ENCODE data around the gene TIAM1.

Gene TIAM1

GRCh38 chr21:31354604-31355443 is 10.8 kb upstream of the TIAM1 start:
- peak; percentile 83 to 88 for DNase-seq

DNA sequence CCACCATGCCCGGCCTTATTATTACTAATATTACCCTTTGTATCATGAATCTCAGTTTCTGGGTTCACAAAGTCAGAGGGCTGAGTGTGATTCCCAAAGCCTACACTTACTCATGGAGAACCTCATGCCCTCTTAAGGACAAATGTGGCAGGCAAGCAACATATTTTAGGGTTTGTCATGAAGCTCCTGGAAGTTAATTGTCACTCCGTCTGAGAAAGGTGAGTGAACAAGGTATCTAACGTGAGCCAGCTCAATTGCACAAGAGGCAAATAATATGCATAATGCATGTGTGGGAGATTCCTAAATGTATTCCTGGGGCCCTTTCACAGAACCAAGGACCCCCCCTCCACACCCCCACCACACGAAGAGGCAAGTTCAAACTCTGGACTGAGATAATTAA is 10.1 kb upstream of the TIAM1 start:
- DNase-seq: no peak

DNA sequence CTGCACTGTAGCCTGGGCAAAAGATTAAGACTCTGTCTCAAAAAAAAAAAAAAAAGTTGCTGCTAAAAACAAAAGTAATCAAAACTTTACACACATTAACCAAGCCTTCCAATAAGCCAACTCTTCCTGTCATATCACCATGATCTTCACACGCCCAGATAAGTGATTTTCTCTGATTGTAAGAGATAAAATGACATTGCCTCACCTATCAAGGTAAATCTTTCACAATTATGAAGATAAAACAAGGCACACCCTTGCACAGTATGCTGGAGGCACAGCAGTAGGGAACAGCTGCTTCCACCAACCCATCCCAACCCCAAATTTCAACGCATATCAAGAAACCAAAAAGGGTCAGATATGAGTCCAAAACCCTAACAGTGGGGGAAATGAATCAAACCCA is 8.8 kb upstream of the TIAM1 start:
- DNase-seq: peak in 1 of 2 donors; percentile 44

- no peak for DNase-seq
Observed at GRCh38 chr21:31351960-31352359, 7.9 kb upstream of the TIAM1 start.

DNA sequence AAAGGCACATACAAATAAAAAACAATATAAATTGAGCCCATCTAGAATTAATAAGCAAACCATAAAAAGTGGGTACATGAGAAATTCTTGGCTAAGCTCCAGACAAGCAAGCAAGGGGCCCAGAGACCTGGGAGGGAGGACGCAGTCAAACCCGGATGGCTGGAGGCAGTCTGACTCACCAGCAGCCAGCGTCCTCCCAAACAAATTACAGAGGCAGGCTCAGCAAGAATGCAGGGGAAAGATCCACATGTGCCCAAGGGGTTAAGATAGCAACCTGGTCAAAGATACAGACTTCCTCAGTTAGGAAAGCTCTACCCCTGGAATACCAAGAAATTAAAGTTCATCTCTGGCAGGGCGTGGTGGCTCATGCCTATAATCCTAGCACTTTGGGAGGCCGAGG is 7.4 kb upstream of the TIAM1 start:
- DNase-seq: no peak

- DNase-seq: no peak
Observed at GRCh38 chr21:31349208-31349607, 5.1 kb upstream of the TIAM1 start.

DNA sequence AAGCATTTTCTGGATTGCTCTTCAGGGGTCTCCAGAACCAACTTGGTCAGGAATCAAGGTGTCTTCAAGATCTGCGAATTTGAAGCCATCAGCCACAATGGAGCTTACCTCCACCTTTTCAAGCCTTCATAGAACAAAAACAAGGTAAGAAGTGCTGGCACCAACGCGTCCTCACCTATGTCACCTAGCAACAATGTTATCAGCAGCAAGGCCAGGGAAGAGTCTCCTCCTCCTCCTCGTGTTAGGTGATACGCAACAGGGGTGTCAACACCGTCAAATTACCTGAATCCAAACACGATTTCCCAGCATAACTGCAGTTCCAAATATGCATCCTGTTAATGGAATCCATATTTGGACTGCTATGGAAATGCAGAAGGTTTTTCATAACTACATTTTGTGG is 4.1 kb upstream of the TIAM1 start:
- DNase-seq: no peak

DNA sequence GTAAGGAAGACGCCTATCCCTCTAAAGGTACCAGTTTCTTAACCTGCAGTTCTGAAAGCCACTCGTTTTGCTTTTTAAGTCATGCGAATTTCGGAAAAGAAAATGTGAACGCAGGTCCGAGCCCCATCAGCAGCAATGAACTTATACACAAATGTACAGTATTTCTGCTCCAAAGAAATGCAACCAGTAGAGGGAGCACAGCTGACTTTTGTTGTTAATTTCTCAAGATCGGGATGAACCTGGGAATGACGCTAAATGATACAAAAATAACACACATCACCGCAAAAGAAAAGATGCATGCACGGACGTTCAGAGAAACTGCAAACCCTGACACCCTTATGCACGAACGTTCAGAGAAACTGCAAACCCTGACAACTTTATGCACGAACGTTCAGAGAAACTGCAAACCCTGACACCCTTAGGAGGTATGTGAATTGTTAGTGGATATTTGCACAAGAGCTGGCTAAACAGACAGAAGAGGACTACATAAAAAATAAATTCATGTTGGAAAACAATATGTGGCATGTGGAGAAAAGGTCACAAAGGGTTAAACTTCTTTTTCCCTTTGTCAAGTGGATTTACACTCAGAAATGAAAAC is 3.5 kb upstream of the TIAM1 start:
- DNase-seq: no peak

- no peak for DNase-seq
Observed at GRCh38 chr21:31346256-31346821, 2.3 kb upstream of the TIAM1 start.

GRCh38 chr21:31345136-31345535 is 1.1 kb upstream of the TIAM1 start:
- DNase-seq: no peak

DNA sequence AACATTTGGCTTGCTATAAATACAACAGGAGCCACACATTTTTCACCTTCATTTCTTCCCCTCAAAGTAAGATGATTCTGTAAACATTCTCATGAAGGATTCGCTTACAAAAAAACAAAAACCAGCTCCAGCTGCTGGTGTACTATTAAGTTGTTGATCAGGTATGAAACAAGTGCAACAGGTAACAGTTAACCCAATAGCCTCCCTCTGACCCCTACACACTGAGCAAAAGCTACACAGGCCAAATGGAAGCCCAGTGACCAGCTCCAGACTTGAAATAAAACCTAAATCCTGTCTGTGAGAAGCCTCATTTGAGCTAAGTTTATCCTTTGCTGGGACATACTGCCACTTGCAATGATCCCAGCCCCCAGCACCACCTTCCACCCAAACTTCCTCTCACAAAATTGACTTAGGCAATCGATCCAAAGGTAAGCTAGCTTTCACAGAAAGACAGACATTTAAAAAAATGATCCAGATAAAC is 991 bp downstream of the TIAM1 start:
- DNase-seq: no peak

DNA sequence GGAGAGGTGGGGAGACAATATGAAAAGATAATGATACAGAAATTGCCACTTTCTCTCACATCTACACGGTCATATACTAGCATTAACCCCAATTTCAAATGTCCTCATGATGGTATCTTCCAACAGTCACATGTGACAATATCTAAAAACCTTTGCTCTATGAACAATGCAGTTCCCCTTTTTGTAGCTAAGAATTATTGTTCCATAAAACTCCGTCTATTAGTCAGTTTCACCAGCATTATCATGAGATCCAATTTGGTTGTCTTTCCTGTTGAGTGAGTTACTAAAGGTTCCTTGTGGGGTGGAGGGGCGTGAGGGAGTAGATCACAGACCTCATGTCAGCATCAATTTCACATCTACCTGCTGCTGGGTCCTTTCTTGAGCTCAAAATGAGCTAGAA is 1.7 kb downstream of the TIAM1 start:
- DNase-seq: no peak

- no peak for DNase-seq
Observed at GRCh38 chr21:31340942-31341487, 3.0 kb downstream of the TIAM1 start.

DNA sequence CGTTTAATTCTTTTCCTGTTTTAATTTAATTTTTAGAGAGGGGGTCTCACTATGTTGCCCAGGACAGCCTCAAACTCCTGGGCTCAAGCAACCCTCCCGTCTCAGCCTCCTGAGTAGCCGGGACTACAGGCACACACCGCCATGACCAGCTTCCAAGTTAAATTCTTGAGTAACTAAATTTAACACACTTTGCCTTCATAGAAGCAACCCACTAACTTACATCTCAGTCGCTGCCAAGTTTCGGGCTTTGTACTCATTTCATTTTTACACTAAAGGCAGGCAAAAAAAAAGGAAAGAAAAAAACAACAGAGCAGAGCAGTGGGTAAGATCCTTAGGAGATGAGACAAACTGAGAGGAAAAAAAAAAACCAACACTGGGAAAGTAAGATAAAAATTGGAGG is 3.5 kb downstream of the TIAM1 start:
- no peak for DNase-seq

- DNase-seq: no peak
Observed at GRCh38 chr21:31339721-31340120, 4.3 kb downstream of the TIAM1 start.

DNA sequence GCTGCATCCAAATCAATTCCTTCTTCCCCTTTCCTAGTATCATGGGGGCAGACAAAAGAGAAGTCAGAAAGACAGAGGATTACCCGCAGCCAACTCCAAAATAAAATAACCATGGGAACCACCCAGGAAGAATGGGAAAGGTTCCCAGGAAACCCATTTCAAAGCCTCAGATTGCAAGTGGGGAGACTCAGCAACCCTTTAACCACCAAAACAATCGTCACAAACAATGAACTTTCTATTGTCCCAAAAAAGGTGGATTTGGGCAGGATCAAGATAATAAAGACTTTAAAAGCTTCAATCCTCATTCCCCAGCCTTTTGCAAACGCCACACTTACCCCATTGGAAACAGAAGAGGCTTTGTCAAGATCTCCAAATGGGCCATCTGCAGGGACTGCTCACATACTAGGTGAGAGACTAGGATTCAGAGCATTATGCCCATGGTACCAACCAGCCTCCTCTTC is 5.1 kb downstream of the TIAM1 start:
- no peak for DNase-seq

- DNase-seq: no peak
Observed at GRCh38 chr21:31337996-31338907, 5.8 kb downstream of the TIAM1 start.

DNA sequence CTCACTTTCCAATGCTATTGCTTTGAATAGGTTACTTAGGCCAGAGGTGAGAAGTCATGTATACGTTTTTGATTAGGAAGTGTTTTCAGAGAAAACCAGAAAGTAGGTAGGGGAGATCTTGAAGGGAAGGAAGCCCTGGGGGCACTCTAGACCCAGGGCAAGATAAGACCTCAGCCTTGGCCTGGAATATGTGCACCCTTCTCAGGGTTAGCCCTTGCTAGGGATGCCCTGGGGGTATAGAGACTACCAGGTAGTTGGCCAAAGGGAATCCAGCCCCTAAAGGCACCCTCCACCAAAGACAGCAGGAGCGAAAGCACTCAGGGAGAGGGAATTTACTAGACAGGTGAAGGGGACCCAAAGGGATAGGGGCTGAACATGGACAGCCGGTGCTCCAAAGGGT is 7.0 kb downstream of the TIAM1 start:
- no peak for DNase-seq

- DNase-seq: no peak
Observed at GRCh38 chr21:31336739-31337040, 7.4 kb downstream of the TIAM1 start.

DNA sequence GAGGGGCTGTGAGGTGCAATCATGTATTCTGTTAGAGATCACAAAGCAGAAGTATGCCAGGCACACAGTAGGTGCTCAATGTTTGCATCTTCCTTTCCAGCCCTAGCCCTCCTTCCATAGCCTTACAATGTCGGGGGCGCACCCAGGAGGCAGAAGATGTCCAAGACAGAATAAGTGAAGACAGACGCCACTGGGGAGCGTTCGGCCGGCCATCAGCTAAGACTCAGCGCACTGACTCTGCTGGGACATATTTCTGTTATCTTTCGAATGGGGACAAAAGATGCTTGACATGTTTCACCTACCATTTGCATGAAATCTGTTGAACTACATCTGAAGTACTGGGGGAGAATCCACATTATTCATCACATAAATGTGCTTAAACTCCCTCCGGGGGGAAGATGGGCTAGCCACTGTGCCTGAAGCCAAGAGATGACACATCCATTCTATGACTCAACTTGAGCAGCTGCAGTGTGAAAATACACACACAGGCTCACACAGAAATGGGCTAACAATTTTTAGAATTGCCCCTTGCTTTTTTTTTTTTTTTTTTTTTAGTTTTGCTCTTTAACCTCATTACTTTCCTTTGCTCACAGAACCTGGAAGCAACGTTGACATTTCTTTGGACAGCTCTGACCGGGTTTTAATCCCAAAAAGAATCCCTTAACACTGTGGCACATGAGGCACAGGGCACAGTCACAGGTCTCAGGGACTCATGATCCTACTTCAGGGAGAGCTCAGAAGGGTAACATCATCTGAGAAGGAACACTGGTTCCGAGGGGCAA is 7.9 kb downstream of the TIAM1 start:
- DNase-seq: no peak

- no peak for DNase-seq
Observed at GRCh38 chr21:31334648-31335121, 9.4 kb downstream of the TIAM1 start.

- no peak for DNase-seq
Observed at GRCh38 chr21:31332525-31332924, 11.5 kb downstream of the TIAM1 start.
